HT1080 (cell line): Measurements from ENCODE around the gene TP53BP1. TPM values are rescaled to one million over a fixed set of nuclear protein-coding genes. Genes with fewer than 3 reads are reported as not detected.
A peak's percentile ranks its signal among the peaks of the same experiment; 100 is the strongest.
"Not testable (repeated sequence)": the region's sequence is repeated elsewhere in the genome, so short reads cannot be mapped to it uniquely, and the experiment has no call there.

Experiments
- DNase-seq: peaks from one replicate; pipeline ENCODE4 v3.0.0-alpha.2; 2015; ENCODE audit warnings: low read depth
- total RNA-seq: library from RNA; depleted of rRNA; stranded (reverse); fragments of >200 nt; shearing (Covaris generic); gene quantifications from 2 replicates; pipeline ENCODE4 v1.2.3, GENCODE V29; 2014

The TP53BP1 gene
- total RNA-seq, 1 experiment from 2014 or later, result 23.4 TPM

DNA sequence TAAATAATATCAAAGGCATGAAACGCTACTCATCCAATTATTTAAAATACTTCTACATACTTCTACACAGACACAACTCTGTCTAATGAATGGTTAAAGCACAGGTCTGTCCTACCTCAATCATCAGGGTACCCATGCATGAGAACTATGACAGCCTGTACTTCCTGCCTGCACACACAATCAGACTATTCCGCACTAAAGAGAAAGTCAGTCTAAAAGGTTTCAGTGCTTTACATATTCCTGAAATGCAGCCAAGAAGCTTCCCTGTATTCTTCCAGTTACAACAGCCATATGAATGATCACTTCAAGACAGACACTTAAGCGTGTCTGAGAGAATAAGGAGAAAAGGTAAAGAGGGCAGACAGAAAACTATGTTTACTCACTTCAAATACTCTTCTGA lies 63.3 kb downstream of the TP53BP1 start:
- no peak for DNase-seq

- DNase-seq, result peak; percentile 61
Observed at GRCh38 chr15:43423793-43424192, 69.2 kb downstream of the TP53BP1 start.

DNA sequence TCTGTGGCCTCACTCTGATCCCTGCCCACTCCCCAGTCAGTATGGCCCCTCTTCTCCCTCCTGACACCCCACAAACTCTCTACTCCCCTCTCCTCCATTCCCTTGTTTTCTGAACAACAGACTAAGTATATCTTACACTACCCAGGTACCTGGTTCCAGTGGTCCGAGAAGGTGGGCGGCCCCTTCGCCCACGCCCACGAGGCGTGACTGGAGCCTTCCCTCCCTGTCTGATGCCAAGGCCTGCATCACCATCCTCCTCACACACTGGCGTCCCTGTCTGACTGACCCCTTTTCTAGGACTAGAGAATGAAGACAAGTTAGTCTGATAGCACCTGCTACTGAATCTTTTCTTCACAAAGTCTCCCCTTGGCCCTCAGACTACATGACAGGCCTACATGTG lies 72.1 kb downstream of the TP53BP1 start:
- no peak for DNase-seq

- no peak for DNase-seq
Observed at GRCh38 chr15:43420435-43420834, 72.5 kb downstream of the TP53BP1 start.

DNA sequence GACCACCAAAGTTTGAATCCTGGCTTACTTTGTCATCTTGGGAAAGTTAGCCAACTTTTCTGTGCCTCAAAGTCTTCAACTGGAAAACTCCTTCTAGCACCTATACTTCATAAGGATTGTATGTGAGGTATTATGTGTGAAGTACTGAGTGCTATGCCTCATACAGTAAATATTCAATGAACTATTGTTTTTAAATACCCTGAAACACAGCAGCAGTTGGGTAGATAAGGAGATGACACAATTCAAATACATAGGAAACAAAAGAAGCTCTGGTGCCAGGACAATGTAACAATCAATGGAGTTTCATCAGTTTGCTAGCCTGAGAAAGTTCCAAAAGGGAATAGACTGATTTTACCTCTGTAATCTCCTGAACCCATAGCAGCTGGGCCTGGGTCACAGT lies 78.8 kb downstream of the TP53BP1 start:
- DNase-seq, result no peak

- DNase-seq, result no peak
Observed at GRCh38 chr15:43412096-43412495, 80.9 kb downstream of the TP53BP1 start.

DNA sequence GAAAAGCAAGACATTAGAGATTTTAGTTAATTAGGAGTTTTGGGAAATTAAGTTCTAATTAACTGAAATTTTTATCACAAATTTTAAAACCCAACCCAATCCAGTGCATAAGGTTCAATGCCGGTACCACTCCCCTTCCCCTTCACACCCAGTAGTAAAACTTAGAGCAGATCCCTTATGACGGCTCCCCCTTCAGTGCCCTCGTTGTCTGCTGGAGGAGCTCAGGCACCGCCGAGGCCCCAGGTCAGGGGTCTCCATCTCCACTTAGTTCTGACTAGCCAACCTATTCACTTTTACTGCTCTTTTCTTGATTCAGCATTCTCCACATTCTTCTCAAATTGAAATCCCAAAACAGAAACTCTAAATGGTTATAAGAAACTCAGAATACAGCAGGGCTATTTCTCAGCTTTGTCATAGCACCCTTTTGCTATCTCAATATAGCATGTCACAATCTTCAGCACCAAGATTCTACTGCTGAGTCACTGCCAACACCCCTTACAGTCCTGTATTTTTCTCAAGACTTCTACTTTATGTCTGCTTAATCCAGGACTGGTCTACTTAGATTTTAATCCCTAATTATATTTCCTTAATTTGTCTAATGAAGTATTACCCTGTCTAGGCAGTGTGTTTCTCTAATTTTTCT lies 82.3 kb downstream of the TP53BP1 start:
- DNase-seq, result no peak

- DNase-seq, result no peak
Observed at GRCh38 chr15:43408789-43409188, 84.2 kb downstream of the TP53BP1 start.

DNA sequence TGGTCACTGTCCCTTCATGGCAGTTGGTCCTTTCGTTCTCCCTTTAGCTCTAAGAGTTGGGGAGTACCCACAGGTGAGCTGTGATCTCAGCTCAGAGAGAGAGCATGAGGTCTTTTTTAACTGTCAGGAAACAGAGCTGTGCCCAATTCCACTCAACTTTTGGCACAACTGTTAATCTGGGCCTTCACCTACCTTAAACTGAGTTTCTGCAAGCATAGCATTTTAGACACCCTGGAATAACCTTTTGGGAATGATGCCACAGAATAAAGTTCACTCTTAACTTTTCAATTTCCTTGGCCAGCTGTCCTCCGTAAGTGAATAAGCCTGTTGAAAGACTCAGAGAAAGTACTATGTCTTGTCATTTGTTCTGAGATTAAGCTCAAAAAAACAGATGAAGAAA lies 86.1 kb downstream of the TP53BP1 start:
- DNase-seq, result no peak

- DNase-seq, result no peak
Observed at GRCh38 chr15:43406189-43406588, 86.8 kb downstream of the TP53BP1 start.

GRCh38 chr15:43404130-43404529 lies 88.8 kb downstream of the TP53BP1 start:
- no peak for DNase-seq

DNA sequence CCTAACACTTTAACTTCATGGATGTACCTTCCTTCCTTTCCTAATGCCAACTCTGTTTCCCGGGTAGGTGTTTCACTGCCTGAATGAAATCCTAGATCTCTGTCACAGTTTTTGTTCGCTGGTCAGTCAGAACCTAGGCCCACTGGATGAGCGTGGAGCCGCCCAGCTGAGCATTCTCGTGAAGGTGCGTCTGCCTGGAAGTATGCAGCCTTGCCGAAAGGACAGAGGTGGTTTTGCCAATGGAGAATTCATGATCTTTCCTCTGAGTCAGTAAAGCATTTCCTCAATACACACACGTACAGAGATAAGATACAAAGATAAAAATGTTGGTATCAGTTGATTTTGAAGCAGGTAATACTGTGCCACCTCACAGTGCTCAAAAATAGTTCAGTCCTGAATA lies 89.3 kb downstream of the TP53BP1 start:
- DNase-seq, result no peak

GRCh38 chr15:43402255-43402654 lies 90.7 kb downstream of the TP53BP1 start:
- DNase-seq, result no peak

- not testable (repeated sequence) for DNase-seq
Observed at GRCh38 chr15:43393592-43393991, 99.4 kb downstream of the TP53BP1 start.

GRCh38 chr15:43390723-43391122 lies 102.2 kb downstream of the TP53BP1 start:
- peak; percentile 31 for DNase-seq

GRCh38 chr15:43383070-43383469 lies 109.9 kb downstream of the TP53BP1 start:
- DNase-seq, result no peak

DNA sequence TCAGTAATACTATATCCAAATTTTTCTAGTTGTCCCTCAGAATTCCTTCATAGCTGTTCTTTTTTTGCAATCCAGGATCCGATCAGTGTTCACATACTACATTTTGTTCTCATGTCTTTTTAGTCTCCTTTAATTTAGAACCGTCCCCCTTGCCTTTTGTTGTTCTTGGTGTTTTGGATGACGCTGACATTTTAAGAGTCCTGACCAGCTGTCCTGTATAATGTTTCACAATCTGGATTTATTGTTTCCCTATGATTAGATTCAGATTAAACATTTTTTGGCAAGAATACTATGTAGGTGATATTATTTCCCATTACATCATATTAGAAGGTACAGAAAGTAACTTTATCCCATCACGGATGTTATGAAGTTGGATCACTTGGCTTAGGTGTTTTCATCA lies 110.6 kb downstream of the TP53BP1 start:
- no peak for DNase-seq

GRCh38 chr15:43378601-43379000 lies 114.4 kb downstream of the TP53BP1 start:
- DNase-seq, result no peak

GRCh38 chr15:43376017-43376705 lies 116.8 kb downstream of the TP53BP1 start:
- peak; percentile 13 for DNase-seq

- peak; percentile 78 for DNase-seq
Observed at GRCh38 chr15:43370975-43371974, 121.7 kb downstream of the TP53BP1 start, which contains the start of the genes TUBGCP4 and ZSCAN29. TSS of gene TUBGCP4 (plus strand) at chr15:43371101. CDS start at chr15:43371355, 254 bp downstream. TSS of gene ZSCAN29 (minus strand) at chr15:43371043. CDS start at chr15:43369913, 1,130 bp downstream.

GRCh38 chr15:43370310-43370974 lies 122.5 kb downstream of the TP53BP1 start:
- peak; percentile 19 for DNase-seq
